Stimulated activated CD4-positive, alpha-beta T cell treated with anti-CD3 and anti-CD28 coated beads, Interleukin-4, amount 100 ng/mL, for 48 hours (primary cell): Measurements from ENCODE around the gene CCDC85C.

Experiments used
- DNase-seq, 2 donors: peaks; one replicate each; pipeline ENCODE4 v3.0.0-alpha.2; 2020; ENCODE audit warnings: low read depth in 2 of 2

The CCDC85C gene

DNA sequence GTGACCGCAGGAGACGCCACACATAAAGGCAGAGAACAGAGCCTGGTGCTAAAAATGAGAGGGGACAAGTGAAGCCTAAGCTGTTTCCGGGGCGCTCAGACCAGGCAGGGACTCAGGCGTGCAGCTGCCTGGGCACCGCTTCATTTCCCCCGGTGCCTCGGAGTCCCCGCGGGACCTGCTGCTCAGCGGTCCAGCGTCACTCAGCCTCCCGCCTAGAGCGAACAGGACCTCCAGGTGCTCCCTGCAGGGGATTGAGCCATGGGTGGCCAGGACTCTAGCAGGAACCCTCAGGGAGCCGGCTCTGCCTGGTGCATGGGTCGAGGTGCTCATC lies 31.0 kb downstream of the CCDC85C start:
- DNase-seq: no peak

DNA sequence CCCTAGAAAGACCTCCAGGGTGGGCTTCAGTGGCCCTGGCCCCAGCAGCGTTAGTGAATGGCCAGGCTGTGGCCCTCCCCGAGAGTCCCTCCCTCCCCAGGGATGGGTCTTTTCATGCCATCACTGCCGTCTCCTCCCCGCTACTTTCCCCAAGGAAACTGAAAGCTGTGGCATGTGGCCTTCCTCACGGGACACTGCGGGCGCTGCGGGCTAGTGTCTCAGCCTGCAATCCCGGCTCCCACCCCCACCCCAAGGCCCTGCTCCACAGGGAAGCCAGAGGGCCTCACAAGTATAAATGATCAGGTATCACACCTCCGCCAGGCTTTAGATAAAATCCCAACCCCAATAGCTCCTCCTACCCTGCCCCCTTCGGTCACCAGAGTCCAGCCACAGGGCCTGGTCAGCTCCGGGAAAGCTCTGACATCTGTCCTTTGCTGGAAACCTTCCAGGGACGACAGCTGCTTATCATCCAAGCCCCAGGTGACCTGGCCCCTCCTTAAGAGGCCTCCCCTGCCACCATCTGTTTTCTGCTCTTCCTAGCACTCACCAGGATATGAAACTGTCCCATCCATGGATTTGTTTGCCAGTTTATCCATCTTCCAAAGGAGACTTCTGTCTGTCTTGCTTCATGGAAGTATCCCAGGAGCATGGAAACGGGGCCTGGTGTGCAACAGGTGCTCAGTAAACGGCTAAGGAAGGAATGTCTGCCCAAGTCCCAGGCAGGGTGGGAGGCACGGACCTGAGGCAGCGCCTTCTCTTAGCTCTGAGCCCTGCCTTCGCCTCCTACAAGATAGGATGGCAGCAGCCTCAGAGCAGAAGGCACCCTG lies 31.6 kb downstream of the CCDC85C start:
- DNase-seq: no peak

DNA sequence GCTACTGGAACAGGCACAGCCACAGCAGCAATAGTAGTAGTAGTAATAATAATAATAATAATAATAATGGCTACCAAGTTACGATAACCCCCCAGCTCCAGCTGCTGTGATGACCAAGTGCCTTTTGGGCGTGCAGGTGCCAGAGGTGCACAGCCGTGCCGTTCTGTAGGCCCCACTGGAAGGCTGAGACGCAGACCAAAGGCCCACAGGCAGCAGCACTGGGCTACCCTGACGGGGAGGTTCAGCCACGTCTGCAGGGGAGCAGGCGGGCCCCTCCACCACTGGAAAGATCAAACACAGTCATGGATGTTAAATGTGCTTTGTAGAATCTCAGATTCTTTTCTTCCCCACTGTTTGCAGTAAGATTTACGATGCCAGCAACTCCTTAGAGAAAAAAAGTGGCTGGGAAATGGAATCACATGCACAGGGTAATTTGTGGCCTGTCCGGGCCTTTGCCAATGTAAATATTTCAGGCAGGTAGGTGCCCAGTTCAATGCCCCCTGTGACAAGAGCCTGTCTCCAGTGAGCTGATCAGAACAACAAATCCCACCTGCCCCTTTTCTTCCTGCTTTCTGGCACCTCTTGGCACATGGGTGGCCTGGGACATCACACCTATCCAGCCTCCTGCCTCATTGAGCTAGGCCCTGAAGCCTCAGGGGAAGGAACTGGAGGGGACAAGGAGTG lies 32.6 kb downstream of the CCDC85C start:
- no peak for DNase-seq

DNA sequence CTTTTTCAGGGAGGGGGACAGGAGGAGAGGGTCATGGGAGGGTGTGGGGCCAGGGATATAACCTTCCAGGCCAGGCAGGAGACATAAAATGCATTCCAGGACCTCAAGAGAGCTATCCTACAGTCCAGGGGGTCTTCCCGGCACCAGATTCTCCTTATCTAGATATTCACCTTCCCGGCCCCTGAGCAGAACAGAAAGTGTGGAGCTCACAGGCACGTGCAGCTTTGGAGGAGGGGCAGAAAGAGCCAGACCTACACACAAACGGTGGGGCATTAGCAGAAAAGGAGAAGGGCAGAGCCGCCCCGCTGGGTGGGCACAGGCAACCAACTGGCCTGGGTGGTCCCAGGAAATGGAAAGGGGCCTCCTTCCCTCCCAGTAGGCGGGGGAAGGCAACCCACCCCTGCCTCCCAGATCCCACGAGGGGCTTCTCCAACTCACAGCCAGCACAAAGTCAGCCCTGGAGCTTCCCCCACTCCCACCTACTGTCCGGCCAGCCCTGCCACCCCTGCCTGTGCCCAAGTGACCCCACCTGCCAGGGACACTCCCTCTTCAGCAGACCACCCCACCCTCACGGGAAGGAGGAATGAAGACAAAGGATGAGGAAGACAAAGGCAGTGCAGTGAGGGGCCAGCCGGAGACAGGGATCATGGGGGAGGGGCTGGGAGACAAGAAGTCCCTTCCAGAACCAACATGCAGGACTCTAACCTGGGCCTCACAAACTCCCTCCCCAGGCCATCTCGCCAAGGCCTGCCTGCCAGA lies 33.3 kb downstream of the CCDC85C start:
- no peak for DNase-seq

GRCh38 chr14:99569725-99570543 lies 34.1 kb downstream of the CCDC85C start:
- no peak for DNase-seq

DNA sequence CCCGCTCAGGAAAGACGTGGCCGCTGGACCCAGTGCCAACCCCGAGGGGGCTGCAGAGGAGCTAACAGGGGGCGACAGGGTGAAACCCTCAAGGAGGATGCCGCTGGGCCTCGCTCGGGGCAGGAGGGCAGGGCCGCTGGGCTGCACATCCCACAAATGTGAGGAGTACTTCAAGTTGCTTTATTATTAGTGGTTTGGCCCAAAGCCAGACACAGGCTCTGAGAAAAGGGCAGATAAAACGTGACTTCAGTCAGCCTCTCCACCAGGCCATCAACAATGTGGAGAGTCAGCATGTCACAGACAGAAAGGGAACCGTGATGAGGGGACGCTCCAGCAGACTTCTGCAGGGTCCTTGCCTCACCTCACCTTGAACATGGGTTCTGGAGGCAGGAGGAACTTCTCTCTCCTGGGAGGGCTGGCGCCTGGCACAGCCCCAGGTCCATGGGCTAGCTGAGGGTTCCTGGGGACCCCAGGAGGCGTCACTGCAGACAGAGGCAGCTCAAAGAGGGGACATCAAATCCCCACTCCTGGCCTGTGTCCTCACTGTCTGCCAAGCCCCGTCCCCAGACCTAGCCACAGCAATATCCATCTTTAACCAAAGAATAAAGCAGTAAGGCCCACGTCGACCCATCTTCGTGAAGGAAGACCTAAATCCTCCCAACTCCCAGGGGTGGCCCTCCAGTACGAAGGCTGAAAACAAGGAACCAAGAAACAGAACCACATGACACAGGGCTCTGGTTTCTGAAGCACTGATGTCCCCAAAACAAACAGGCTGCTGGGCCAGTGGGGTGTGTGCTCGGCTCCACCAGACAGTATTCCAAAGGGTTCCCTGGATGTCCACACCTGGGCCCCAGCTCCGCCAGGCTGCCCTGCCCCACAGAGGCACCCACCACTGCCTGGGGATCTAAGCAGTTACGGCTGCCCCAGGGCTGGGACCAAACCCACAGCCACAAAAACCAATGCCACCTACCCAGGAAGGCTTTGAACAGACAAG lies 35.1 kb downstream of the CCDC85C start:
- DNase-seq: no peak

GRCh38 chr14:99566390-99567354 lies 37.3 kb downstream of the CCDC85C start:
- no peak for DNase-seq

GRCh38 chr14:99566009-99566389 lies 38.0 kb downstream of the CCDC85C start:
- no peak for DNase-seq

GRCh38 chr14:99565383-99565782 lies 38.6 kb downstream of the CCDC85C start:
- DNase-seq: no peak

- DNase-seq: no peak
Measured at GRCh38 chr14:99564926-99565259, 39.1 kb downstream of the CCDC85C start.

- DNase-seq: no peak
Measured at GRCh38 chr14:99564256-99564925, 39.6 kb downstream of the CCDC85C start.

DNA sequence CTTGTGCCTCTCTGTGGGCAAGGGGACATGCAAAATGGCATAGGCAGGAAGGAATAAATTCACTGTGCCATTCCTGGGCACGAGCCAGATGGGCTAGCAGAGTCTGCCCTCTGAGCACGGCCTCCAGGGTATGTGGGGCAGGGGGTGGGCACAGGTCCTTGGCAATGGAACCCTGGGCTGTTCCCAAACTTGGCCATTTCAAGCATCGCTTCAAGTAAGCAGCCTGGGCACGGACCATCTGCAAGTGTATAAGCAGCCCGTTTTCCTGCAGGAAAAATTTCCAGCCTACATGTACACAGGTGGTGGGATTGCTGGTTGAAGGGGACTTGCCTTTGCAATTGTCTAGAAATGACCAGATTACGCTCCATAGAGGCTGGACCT lies 40.3 kb downstream of the CCDC85C start:
- DNase-seq: no peak

DNA sequence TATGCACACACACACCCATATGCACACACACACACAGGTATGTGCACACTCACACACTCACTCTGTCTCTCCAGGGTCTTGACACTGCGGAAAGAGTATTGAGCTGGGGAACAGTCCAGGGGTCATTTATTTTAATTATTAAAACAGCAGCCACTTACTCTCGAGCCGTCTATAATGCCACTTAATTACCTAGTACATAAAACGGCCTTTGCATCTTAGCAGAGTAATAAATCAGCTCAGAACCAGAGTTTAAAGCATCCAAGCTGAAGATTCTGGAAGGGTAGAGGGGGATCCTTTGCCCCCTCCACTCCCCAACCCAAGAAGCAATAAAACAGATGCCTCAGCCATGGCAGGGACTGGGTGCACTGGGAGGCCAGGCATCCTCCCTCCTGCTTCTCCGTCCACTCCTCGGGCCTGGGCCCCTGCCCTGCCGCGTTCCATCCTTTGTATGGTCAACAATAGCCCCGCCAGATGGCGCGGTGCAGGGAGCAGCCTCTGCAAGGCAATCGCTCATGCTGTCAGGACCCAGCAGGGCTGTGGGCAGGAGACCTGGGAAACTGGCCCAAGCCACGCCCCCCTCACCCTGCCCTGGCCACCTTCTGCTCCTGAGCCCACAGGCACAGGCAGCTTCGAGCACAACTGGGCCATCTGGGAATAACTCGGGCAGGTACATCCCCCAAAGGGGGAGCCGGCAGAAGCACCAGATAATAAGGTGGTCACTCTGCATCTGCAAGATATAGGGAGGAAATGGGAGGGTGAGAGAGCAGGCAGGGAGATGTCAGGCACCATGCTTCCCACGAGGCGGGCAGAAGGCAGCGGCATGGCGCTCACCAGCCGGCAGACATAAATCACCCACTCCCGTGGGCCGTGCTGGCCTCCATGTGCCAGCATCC lies 40.9 kb downstream of the CCDC85C start:
- DNase-seq: no peak

GRCh38 chr14:99561864-99562263 lies 42.1 kb downstream of the CCDC85C start:
- no peak for DNase-seq

GRCh38 chr14:99560922-99561683 lies 42.9 kb downstream of the CCDC85C start:
- no peak for DNase-seq

- DNase-seq: no peak
Measured at GRCh38 chr14:99560403-99560802, 43.6 kb downstream of the CCDC85C start.

- DNase-seq: no peak
Measured at GRCh38 chr14:99559286-99559990, 44.6 kb downstream of the CCDC85C start.
